ENCODE data around the gene PRPF6. TPM values are rescaled to one million over a fixed set of nuclear protein-coding genes. Genes with fewer than 3 reads are reported as not detected.
"Not testable (repeated sequence)": the region's sequence is repeated elsewhere in the genome, so short reads cannot be mapped to it uniquely, and the experiment has no call there.

PRPF6 gene
- total RNA-seq, 1 experiment from 2014 or later, result 103 TPM

- DNase-seq, result no peak
- peaks cover 5% of the 10 kb centered on the region; the same call in 1 of the 2 replicates for H3F3A ChIP-seq (ENCODE audit: insufficient read depth, low read depth)
- H4K20me1 ChIP-seq (ENCODE audit: insufficient read depth), result peaks cover 21% of the 10 kb centered on the region; the same call in 1 of the 2 replicates
- H3K27me3 ChIP-seq (ENCODE audit: insufficient read depth, low read depth), result no peaks in the 10 kb centered on the region
- no peak overlapping the region for H2AFZ ChIP-seq
- H3K36me3 ChIP-seq (ENCODE audit: low read depth), result peaks cover 48% of the 10 kb centered on the region
- POLR2A ChIA-PET (ENCODE audit: unreplicated experiment), result no interaction called here
- CTCF ChIA-PET, result no interaction called here
- H3K79me2 ChIP-seq (ENCODE audit: low read depth), result no peaks in the 10 kb centered on the region; the same call in 1 of the 2 replicates
- H3K4me2 ChIP-seq, result no peak overlapping the region
- intact Hi-C loops (cut with micrococcal nuclease; ENCODE audit: unreplicated experiment), result no loop called here
- no peak overlapping the region for H3K4me3 ChIP-seq
- no peaks in the 10 kb centered on the region for H3K9me2 ChIP-seq (ENCODE audit: insufficient read depth)
- no TSS peak for BruUV-seq (replicated peaks)
- H3K27ac ChIP-seq, result no peak overlapping the region
- no peak for TF ChIP-seq EZH2 (IDR thresholded peaks at IDR 0.05; ENCODE audit: low read depth)
- TF ChIP-seq CTCF (conservative IDR thresholded peaks at IDR 0.05), result no peak
- H3K4me1 ChIP-seq (replicated peaks; ENCODE audit: insufficient read depth), result no peaks in the 10 kb centered on the region
- no peaks in the 10 kb centered on the region for H3K9me3 ChIP-seq (ENCODE audit: insufficient read depth, low read depth)
Measured at GRCh38 chr20:64009811-64010387, 29.0 kb downstream of the PRPF6 start.

- no peaks in the 10 kb centered on the region for H3K4me1 ChIP-seq (replicated peaks; ENCODE audit: insufficient read depth)
- BruUV-seq (replicated peaks), result no TSS peak
- no peak overlapping the region for H2AFZ ChIP-seq
- intact Hi-C loops (cut with micrococcal nuclease; ENCODE audit: unreplicated experiment), result no loop called here
- H3K79me2 ChIP-seq (ENCODE audit: low read depth), result no peaks in the 10 kb centered on the region; the same call in 1 of the 2 replicates
- TF ChIP-seq CTCF (conservative IDR thresholded peaks at IDR 0.05) (no peak), EZH2 (IDR thresholded peaks at IDR 0.05; ENCODE audit: low read depth) (no peak)
- no peaks in the 10 kb centered on the region for H3K9me2 ChIP-seq (ENCODE audit: insufficient read depth)
- peaks cover 50% of the 10 kb centered on the region for H3K36me3 ChIP-seq (ENCODE audit: low read depth)
- H3K4me2 ChIP-seq, result no peak overlapping the region
- no peaks in the 10 kb centered on the region for H3K9me3 ChIP-seq (ENCODE audit: insufficient read depth, low read depth)
- ChIA-PET POLR2A (ENCODE audit: unreplicated experiment) (no interaction called here), CTCF (no interaction called here)
- no peak overlapping the region for H3K4me3 ChIP-seq
- DNase-seq, result no peak
- H3K27ac ChIP-seq, result no peak overlapping the region
- H4K20me1 ChIP-seq (ENCODE audit: insufficient read depth), result peaks cover 28% of the 10 kb centered on the region
- no peaks in the 10 kb centered on the region for H3K27me3 ChIP-seq (ENCODE audit: insufficient read depth, low read depth)
- H3F3A ChIP-seq (ENCODE audit: insufficient read depth, low read depth), result peaks cover 5% of the 10 kb centered on the region; the same call in 1 of the 2 replicates
Measured at GRCh38 chr20:64010711-64011237, 29.8 kb downstream of the PRPF6 start.

GRCh38 chr20:64011366-64011779 is 30.4 kb downstream of the PRPF6 start:
- H4K20me1 ChIP-seq (ENCODE audit: insufficient read depth), result peaks cover 28% of the 10 kb centered on the region
- H3K4me2 ChIP-seq, result no peak overlapping the region
- no peaks in the 10 kb centered on the region for H3K4me1 ChIP-seq (replicated peaks; ENCODE audit: insufficient read depth)
- no peaks in the 10 kb centered on the region; the same call in 1 of the 2 replicates for H3K79me2 ChIP-seq (ENCODE audit: low read depth)
- H3K36me3 ChIP-seq (ENCODE audit: low read depth), result peaks cover 52% of the 10 kb centered on the region
- no peaks in the 10 kb centered on the region for H3K27me3 ChIP-seq (ENCODE audit: insufficient read depth, low read depth)
- BruUV-seq (replicated peaks), result no TSS peak
- no peak for TF ChIP-seq CTCF (conservative IDR thresholded peaks at IDR 0.05)
- no peak for TF ChIP-seq EZH2 (IDR thresholded peaks at IDR 0.05; ENCODE audit: low read depth)
- H3F3A ChIP-seq (ENCODE audit: insufficient read depth, low read depth), result peaks cover 5% of the 10 kb centered on the region
- intact Hi-C loops (cut with micrococcal nuclease; ENCODE audit: unreplicated experiment), result no loop called here
- no peaks in the 10 kb centered on the region for H3K9me3 ChIP-seq (ENCODE audit: insufficient read depth, low read depth)
- no peak overlapping the region for H2AFZ ChIP-seq
- no peak for DNase-seq
- ChIA-PET CTCF (no interaction called here), POLR2A (ENCODE audit: unreplicated experiment) (no interaction called here)
- H3K9me2 ChIP-seq (ENCODE audit: insufficient read depth), result no peaks in the 10 kb centered on the region
- no peak overlapping the region for H3K27ac ChIP-seq
- H3K4me3 ChIP-seq, result no peak overlapping the region

- DNase-seq; H3K9me2 ChIP-seq (ENCODE audit: insufficient read depth); H3K27ac ChIP-seq; H3K4me3 ChIP-seq; H3K27me3 ChIP-seq (ENCODE audit: insufficient read depth, low read depth); H3K9me3 ChIP-seq (ENCODE audit: insufficient read depth, low read depth); H3K4me1 ChIP-seq (replicated peaks; ENCODE audit: insufficient read depth); H3K79me2 ChIP-seq (ENCODE audit: low read depth); POLR2A ChIA-PET (ENCODE audit: unreplicated experiment); CTCF ChIA-PET; BruUV-seq (replicated peaks); H3F3A ChIP-seq (ENCODE audit: insufficient read depth, low read depth); intact Hi-C loops (cut with micrococcal nuclease; ENCODE audit: unreplicated experiment); H2AFZ ChIP-seq; H3K4me2 ChIP-seq: not testable (repeated sequence)
- H3K36me3 ChIP-seq (ENCODE audit: low read depth), result peaks cover 53% of the 10 kb centered on the region
- H4K20me1 ChIP-seq (ENCODE audit: insufficient read depth), result peaks cover 29% of the 10 kb centered on the region
Measured at GRCh38 chr20:64012385-64013154, 31.6 kb downstream of the PRPF6 start.

Data from PC-9 (cell line).